HUES48 (cell line): ENCODE measurements around the gene REG1A.

ENCODE experiments used
- H3K27ac ChIP-seq: one replicate; pipeline ENCODE4 v1.7.0; 2013; ENCODE audit warnings: low read depth, low read length, inconsistent platforms
- H3K27me3 ChIP-seq: 2 replicates; pipeline ENCODE4 v1.6.1; 2013; ENCODE audit warnings: mild to moderate bottlenecking, low read length; ENCODE audit not compliant: control insufficient read depth, insufficient read depth
- H3K36me3 ChIP-seq: 2 replicates; pipeline ENCODE4 v1.6.1; 2013; ENCODE audit warnings: low read length; ENCODE audit not compliant: control insufficient read depth, insufficient read depth
- H3K4me1 ChIP-seq: 2 replicates; pipeline ENCODE4 v1.6.1; 2013; ENCODE audit warnings: mild to moderate bottlenecking, low read length; ENCODE audit not compliant: control insufficient read depth, insufficient read depth
- H3K4me3 ChIP-seq: 2 replicates; pipeline ENCODE4 v1.5.1; 2013; ENCODE audit warnings: mild to moderate bottlenecking, low read depth, low read length
- H3K9ac ChIP-seq: 2 replicates; pipeline ENCODE4 v1.6.1; 2013; ENCODE audit warnings: mild to moderate bottlenecking, low read depth, low read length, moderate library complexity
- H3K9me3 ChIP-seq: 2 replicates; pipeline ENCODE4 v1.6.1; 2013; ENCODE audit warnings: low read length; ENCODE audit not compliant: control insufficient read depth, insufficient read depth

The REG1A gene

DNA sequence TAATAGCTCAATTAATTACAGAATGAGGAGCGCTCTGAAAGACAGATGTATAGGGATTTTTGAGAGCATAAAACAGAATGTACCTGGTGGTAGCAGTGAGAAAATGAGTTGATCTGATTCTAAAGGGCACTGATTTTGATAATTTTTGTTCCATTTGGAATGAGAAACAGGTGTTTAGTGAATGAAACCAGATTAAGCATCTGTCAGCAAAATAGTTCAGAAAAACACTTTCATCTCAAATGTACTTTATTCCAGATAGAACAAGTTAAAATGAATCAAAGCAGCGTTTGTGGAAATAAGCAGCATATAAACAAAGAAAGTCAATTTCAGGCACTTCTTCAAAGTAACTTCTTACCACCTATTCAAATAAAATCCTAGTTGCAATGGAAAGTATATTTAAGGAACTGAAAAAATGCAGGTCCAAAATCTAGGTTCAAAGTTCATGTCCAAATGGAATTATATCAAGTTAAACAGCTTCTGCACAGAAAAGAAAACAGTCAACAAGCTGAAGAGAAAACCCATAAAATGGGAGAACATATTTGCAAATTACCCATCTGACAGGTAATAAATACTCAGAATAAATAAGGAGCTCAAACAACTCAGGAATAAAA lies 51.2 kb downstream of the REG1A start:
- Histone ChIP-seq H3K27ac (no peak overlapping the region), H3K4me3 (no peak overlapping the region), H3K36me3 (no peaks in the 10 kb centered on the region), H3K4me1 (no peaks in the 10 kb centered on the region), H3K9me3 (no peaks in the 10 kb centered on the region), H3K27me3 (no peaks in the 10 kb centered on the region), H3K9ac (no peak overlapping the region)
